WTC11 (cell line): Measurements from ENCODE around the gene TRMT6. TPM values are rescaled to one million over a fixed set of nuclear protein-coding genes. Genes with fewer than 3 reads are reported as not detected.
A peak's percentile ranks its signal among the peaks of the same experiment; 100 is the strongest.

Source experiments
- ATAC-seq: fragments of 200-7000 bp; cut with Tn5 transposase; 2 replicates; pipeline ENCODE4 v1.10.0; 2021; ENCODE audit warnings: mild to moderate bottlenecking, moderate library complexity
- Bru-seq: library from RNA; stranded (reverse); fragments of 400-500 nt; gene quantifications from one replicate; lab custom pipeline; 2021; lab: Mats Ljungman, UMichigan
- CTCF ChIA-PET: fragments of 300-600 bp; sonication (Branson Sonifier 250); formaldehyde crosslinking; loops from one replicate; lab custom pipeline; 2021; ENCODE audit warnings: antibody characterized with exemption; lab: Charles Lee
- POLR2A ChIA-PET: fragments of 350-600 bp; sonication (Branson Sonifier 250); formaldehyde crosslinking; loops from one replicate; lab custom pipeline; 2021; ENCODE audit warnings: antibody characterized with exemption; lab: Charles Lee
- DNase-seq: peaks from one replicate; pipeline ENCODE4 v3.0.0; 2021; ENCODE audit warnings: low spot score
- H3K27ac Mint-ChIP-seq: 2 replicates; pipeline ENCODE4 v1.8.0; 2021; ENCODE audit warnings: mixed read lengths
- H3K27me3 Mint-ChIP-seq: 2 replicates; pipeline ENCODE4 v1.8.0; 2021; ENCODE audit warnings: low read depth, mild to moderate bottlenecking, moderate library complexity, mixed read lengths
- H3K36me3 Mint-ChIP-seq: 2 replicates; pipeline ENCODE4 v1.8.0; 2021; ENCODE audit warnings: mixed read lengths
- H3K4me1 Mint-ChIP-seq: 2 replicates; pipeline ENCODE4 v1.8.0; 2022; ENCODE audit warnings: mixed read lengths
- H3K4me3 Mint-ChIP-seq: 2 replicates; pipeline ENCODE4 v1.8.0; 2021; ENCODE audit warnings: mild to moderate bottlenecking, moderate library complexity, mixed read lengths
- H3K9me3 Mint-ChIP-seq: 2 replicates; pipeline ENCODE4 v1.8.0; 2021; ENCODE audit warnings: mixed read lengths
- CTCF ChIP-seq: fragments of 200-600 bp; IDR thresholded peaks from 2 replicates; pipeline ENCODE4 v1.8.0; 2022; ENCODE audit warnings: antibody characterized with exemption
- ETV6 ChIP-seq: sonication (generic); formaldehyde crosslinking; IDR thresholded peaks from 2 replicates; pipeline ENCODE4 v1.8.1; 2022; ENCODE audit warnings: mild to moderate bottlenecking, missing genetic modification reagents
- GABPB1 ChIP-seq: sonication (generic); formaldehyde crosslinking; IDR thresholded peaks from 2 replicates; pipeline ENCODE4 v1.8.1; 2023; ENCODE audit warnings: mild to moderate bottlenecking, missing genetic modification reagents
- GTF2I ChIP-seq: fragments of 250-450 bp; sonication (Bioruptor Pico); conservative IDR thresholded peaks from 2 replicates; pipeline ENCODE4 v1.4.0; 2021; ENCODE audit warnings: mild to moderate bottlenecking
- KAT7 ChIP-seq: sonication (generic); formaldehyde crosslinking; IDR thresholded peaks from 2 replicates; pipeline ENCODE4 v1.8.1; 2023; ENCODE audit warnings: missing genetic modification reagents, mild to moderate bottlenecking, borderline replicate concordance
- NR1H2 ChIP-seq: sonication (generic); formaldehyde crosslinking; IDR thresholded peaks from 2 replicates; pipeline ENCODE4 v1.9.0; 2021; ENCODE audit warnings: mild to moderate bottlenecking, moderate library complexity, missing genetic modification reagents
- OVOL2 ChIP-seq: fragments of 250-450 bp; sonication (Bioruptor Pico); IDR thresholded peaks from 2 replicates; pipeline ENCODE4 v1.9.0; 2021; ENCODE audit warnings: mild to moderate bottlenecking, borderline replicate concordance
- PREB ChIP-seq: sonication (generic); formaldehyde crosslinking; IDR thresholded peaks from 2 replicates; pipeline ENCODE4 v1.8.1; 2022; ENCODE audit warnings: mild to moderate bottlenecking, missing genetic modification reagents, moderate library complexity, borderline replicate concordance
- SMAD4 ChIP-seq: sonication (generic); formaldehyde crosslinking; IDR thresholded peaks from 2 replicates; pipeline ENCODE4 v1.8.0; 2022; ENCODE audit warnings: mild to moderate bottlenecking, missing genetic modification reagents
- TEAD4 ChIP-seq: sonication (generic); formaldehyde crosslinking; IDR thresholded peaks from 2 replicates; pipeline ENCODE4 v1.8.0; 2022; ENCODE audit warnings: mild to moderate bottlenecking, missing genetic modification reagents
- ZNF281 ChIP-seq: sonication (generic); formaldehyde crosslinking; IDR thresholded peaks from 2 replicates; pipeline ENCODE4 v1.8.0; 2023; ENCODE audit warnings: mild to moderate bottlenecking, missing genetic modification reagents
- long read RNA-seq, 3 experiments: library from RNA in 1 of 3; library from capped mRNA in 1 of 3; library from polyadenylated mRNA in 1 of 3; unstranded in 2 of 3; stranded (forward) in 1 of 3; transcript quantifications; one replicate each; pipeline ENCODE4 v2.0.0, GENCODE V29; 2021
- total RNA-seq: library from RNA; stranded (reverse); gene quantifications from 3 replicates; pipeline ENCODE4 v1.2.3, GENCODE V29; 2021
- TF ChIP-seq, protein P1 (sequence below): sonication (generic); formaldehyde crosslinking; IDR thresholded peaks from 2 replicates; pipeline ENCODE4 v1.8.0; 2022; ENCODE audit warnings: mild to moderate bottlenecking, missing genetic modification reagents
- TF ChIP-seq, protein P2 (sequence below): sonication (generic); formaldehyde crosslinking; IDR thresholded peaks from 2 replicates; pipeline ENCODE4 v1.8.1; 2023; ENCODE audit warnings: mild to moderate bottlenecking, missing genetic modification reagents, borderline replicate concordance
- TF ChIP-seq, protein P3 (sequence below): fragments of 250-450 bp; sonication (Bioruptor Pico); IDR thresholded peaks from 2 replicates; pipeline ENCODE4 v2.1.2; 2022; ENCODE audit warnings: mild to moderate bottlenecking, moderate library complexity
- TF ChIP-seq, protein P4 (sequence below): fragments of 250-450 bp; sonication (Bioruptor Pico); IDR thresholded peaks from 2 replicates; pipeline ENCODE4 v1.9.0; 2021; ENCODE audit warnings: moderate library complexity, mild to moderate bottlenecking, inconsistent platforms, borderline replicate concordance
- TF ChIP-seq, protein P5 (sequence below): sonication (generic); formaldehyde crosslinking; IDR thresholded peaks from 2 replicates; pipeline ENCODE4 v1.8.1; 2023; ENCODE audit warnings: mild to moderate bottlenecking, missing genetic modification reagents, moderate library complexity
- TF ChIP-seq, protein P6 (sequence below): sonication (generic); formaldehyde crosslinking; conservative IDR thresholded peaks from 2 replicates; pipeline ENCODE4 v1.8.1; 2023; ENCODE audit warnings: mild to moderate bottlenecking, low read depth, missing genetic modification reagents, moderate library complexity

The TRMT6 gene
- total RNA-seq (15.4 to 17.2 TPM (median 16.7 TPM) in 3 replicates), Bru-seq, nascent RNA (percentile 85 among the genes with signal in this experiment)
- long read RNA-seq, experiment 1, transcript TRMT6-201 (11 exons, 2,327 nt) = major isoform, 188 of 231 reads
- long read RNA-seq, experiment 1, partial matches to known transcripts = 8 of 231 reads
- long read RNA-seq, experiment 1, other reads (novel, unspliced or antisense) = 29 of 231 reads
- long read RNA-seq, experiment 2, transcript TRMT6-201 (11 exons, 2,327 nt) = major isoform, 10 of 19 reads
- long read RNA-seq, experiment 2, partial matches to known transcripts = 3 of 19 reads
- long read RNA-seq, experiment 2, other reads (novel, unspliced or antisense) = 6 of 19 reads
- long read RNA-seq, experiment 3, transcript TRMT6-201 (11 exons, 2,327 nt) = major isoform, 81 of 107 reads
- long read RNA-seq, experiment 3, partial matches to known transcripts = 15 of 107 reads
- long read RNA-seq, experiment 3, other reads (novel, unspliced or antisense) = 9 of 107 reads

DNA sequence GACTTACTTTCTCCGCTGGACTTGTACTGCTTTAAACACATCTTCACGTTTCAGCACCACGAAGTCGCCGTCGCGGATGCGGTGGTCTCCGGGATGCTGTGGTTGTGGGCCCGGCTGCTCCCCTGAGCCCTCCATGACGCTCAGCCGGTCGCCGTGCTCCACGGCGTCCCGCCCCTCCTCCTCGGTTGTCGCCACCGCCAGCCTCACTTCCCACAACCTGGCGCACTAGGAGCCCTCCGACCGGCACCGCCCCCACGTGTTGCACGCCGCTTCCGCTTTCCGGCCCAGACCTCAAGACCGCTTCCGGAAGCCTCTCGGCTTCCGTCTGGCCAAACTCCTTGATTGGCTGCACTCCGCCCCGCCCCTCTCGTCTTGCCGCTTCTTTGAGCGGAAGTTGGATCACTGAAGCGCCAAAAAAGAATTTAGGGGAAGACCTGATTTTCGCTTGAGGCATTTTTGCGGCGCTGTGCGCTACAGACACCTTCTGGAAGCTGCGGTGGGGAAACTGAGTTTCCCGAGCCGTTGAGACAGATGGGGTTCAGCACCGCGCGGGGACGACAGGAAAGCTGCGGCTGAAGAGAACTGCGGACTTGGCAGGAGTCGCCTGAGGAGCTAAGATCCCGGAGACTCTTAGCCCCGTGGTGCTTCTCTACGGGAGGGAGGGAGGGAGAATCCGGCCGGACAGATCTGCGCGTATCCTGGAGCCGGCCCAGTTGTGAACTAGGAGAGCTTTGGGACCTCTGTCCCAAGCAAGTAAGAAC lies at the start of gene TRMT6, which contains the start of gene MCM8:
TSS of gene TRMT6 (minus strand) at position 263 of the 761 bp plus-strand sequence. CDS start at position 135, 128 bp downstream.
TSS of gene MCM8 (plus strand) at position 382 of the 761 bp plus-strand sequence. CDS start 1,364 bp downstream, outside the sequence.
- POLR2A ChIA-PET = no interaction called here
- no peaks in the 10 kb centered on the region for H3K9me3 Mint-ChIP-seq
- TF ChIP-seq ETV6 (CRISPR knock-in tag) (peak; percentile 83), OVOL2 (CRISPR knock-in tag) (no peak), ZNF281 (CRISPR knock-in tag) (no peak), PREB (no peak), SMAD4 (CRISPR knock-in tag) (no peak), CTCF (no peak), KAT7 (CRISPR knock-in tag) (no peak), TEAD4 (CRISPR knock-in tag) (no peak), GABPB1 (CRISPR knock-in tag) (peak; percentile 91), GTF2I (CRISPR knock-in tag) (no peak), NR1H2 (CRISPR knock-in tag) (no peak)
- TF ChIP-seq, protein P1, sequence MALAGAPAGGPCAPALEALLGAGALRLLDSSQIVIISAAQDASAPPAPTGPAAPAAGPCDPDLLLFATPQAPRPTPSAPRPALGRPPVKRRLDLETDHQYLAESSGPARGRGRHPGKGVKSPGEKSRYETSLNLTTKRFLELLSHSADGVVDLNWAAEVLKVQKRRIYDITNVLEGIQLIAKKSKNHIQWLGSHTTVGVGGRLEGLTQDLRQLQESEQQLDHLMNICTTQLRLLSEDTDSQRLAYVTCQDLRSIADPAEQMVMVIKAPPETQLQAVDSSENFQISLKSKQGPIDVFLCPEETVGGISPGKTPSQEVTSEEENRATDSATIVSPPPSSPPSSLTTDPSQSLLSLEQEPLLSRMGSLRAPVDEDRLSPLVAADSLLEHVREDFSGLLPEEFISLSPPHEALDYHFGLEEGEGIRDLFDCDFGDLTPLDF (CRISPR knock-in tag) = no peak
- TF ChIP-seq, protein P2, sequence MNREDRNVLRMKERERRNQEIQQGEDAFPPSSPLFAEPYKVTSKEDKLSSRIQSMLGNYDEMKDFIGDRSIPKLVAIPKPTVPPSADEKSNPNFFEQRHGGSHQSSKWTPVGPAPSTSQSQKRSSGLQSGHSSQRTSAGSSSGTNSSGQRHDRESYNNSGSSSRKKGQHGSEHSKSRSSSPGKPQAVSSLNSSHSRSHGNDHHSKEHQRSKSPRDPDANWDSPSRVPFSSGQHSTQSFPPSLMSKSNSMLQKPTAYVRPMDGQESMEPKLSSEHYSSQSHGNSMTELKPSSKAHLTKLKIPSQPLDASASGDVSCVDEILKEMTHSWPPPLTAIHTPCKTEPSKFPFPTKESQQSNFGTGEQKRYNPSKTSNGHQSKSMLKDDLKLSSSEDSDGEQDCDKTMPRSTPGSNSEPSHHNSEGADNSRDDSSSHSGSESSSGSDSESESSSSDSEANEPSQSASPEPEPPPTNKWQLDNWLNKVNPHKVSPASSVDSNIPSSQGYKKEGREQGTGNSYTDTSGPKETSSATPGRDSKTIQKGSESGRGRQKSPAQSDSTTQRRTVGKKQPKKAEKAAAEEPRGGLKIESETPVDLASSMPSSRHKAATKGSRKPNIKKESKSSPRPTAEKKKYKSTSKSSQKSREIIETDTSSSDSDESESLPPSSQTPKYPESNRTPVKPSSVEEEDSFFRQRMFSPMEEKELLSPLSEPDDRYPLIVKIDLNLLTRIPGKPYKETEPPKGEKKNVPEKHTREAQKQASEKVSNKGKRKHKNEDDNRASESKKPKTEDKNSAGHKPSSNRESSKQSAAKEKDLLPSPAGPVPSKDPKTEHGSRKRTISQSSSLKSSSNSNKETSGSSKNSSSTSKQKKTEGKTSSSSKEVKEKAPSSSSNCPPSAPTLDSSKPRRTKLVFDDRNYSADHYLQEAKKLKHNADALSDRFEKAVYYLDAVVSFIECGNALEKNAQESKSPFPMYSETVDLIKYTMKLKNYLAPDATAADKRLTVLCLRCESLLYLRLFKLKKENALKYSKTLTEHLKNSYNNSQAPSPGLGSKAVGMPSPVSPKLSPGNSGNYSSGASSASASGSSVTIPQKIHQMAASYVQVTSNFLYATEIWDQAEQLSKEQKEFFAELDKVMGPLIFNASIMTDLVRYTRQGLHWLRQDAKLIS (CRISPR knock-in tag) = no peak
- TF ChIP-seq, protein P3, sequence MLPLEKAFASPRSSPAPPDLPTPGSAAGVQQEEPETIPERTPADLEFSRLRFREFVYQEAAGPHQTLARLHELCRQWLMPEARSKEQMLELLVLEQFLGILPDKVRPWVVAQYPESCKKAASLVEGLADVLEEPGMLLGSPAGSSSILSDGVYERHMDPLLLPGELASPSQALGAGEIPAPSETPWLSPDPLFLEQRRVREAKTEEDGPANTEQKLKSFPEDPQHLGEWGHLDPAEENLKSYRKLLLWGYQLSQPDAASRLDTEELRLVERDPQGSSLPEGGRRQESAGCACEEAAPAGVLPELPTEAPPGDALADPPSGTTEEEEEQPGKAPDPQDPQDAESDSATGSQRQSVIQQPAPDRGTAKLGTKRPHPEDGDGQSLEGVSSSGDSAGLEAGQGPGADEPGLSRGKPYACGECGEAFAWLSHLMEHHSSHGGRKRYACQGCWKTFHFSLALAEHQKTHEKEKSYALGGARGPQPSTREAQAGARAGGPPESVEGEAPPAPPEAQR (CRISPR knock-in tag) = no peak
- TF ChIP-seq, protein P4, sequence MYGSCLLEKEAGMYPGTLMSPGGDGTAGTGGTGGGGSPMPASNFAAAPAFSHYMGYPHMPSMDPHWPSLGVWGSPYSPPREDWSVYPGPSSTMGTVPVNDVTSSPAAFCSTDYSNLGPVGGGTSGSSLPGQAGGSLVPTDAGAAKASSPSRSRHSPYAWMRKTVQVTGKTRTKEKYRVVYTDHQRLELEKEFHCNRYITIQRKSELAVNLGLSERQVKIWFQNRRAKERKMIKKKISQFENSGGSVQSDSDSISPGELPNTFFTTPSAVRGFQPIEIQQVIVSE (CRISPR knock-in tag) = no peak
- TF ChIP-seq, protein P5, sequence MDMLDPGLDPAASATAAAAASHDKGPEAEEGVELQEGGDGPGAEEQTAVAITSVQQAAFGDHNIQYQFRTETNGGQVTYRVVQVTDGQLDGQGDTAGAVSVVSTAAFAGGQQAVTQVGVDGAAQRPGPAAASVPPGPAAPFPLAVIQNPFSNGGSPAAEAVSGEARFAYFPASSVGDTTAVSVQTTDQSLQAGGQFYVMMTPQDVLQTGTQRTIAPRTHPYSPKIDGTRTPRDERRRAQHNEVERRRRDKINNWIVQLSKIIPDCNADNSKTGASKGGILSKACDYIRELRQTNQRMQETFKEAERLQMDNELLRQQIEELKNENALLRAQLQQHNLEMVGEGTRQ = peak; percentile 93
- TF ChIP-seq, protein P6, sequence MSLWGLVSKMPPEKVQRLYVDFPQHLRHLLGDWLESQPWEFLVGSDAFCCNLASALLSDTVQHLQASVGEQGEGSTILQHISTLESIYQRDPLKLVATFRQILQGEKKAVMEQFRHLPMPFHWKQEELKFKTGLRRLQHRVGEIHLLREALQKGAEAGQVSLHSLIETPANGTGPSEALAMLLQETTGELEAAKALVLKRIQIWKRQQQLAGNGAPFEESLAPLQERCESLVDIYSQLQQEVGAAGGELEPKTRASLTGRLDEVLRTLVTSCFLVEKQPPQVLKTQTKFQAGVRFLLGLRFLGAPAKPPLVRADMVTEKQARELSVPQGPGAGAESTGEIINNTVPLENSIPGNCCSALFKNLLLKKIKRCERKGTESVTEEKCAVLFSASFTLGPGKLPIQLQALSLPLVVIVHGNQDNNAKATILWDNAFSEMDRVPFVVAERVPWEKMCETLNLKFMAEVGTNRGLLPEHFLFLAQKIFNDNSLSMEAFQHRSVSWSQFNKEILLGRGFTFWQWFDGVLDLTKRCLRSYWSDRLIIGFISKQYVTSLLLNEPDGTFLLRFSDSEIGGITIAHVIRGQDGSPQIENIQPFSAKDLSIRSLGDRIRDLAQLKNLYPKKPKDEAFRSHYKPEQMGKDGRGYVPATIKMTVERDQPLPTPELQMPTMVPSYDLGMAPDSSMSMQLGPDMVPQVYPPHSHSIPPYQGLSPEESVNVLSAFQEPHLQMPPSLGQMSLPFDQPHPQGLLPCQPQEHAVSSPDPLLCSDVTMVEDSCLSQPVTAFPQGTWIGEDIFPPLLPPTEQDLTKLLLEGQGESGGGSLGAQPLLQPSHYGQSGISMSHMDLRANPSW (CRISPR knock-in tag) = no peak; the same call in 1 of the 2 replicates

More for the DNA sequence above, at the start of gene TRMT6, which contains the start of gene MCM8:
- Mint-ChIP-seq H3K4me1 (peaks cover 14% of the 10 kb centered on the region), H3K4me3 (peak within 1 kb of the TSS; percentile 94), H3K27me3 (no peaks in the 10 kb centered on the region), H3K36me3 (peaks cover 36% of the 10 kb centered on the region), H3K27ac (peak within 1 kb of the TSS; percentile 99)
- ATAC-seq (peak; percentile 99), DNase-seq (peak; percentile 97)
- CTCF ChIA-PET = interaction anchor here (0.6 to 1.3 kb wide), 4 partner anchors 17 to 421 kb away, joined by 3 to 16 read pairs (median 3); no protein-coding TSS in a partner anchor
